Thoracic aorta (tissue), 2 donors: Measurements from ENCODE around the gene PRPS1. TPM values are rescaled to one million over a fixed set of nuclear protein-coding genes. Genes with fewer than 3 reads are reported as not detected.

Experiments used
- ATAC-seq: fragments of 150-250 bp; one replicate; pipeline ENCODE4 v1.8.0; 2017; ENCODE audit warnings: low read depth; ENCODE audit not compliant: insufficient number of reproducible peaks, low FRiP score
- DNase-seq: peaks from one replicate; pipeline ENCODE4 v3.0.0-alpha.2; 2020; ENCODE audit warnings: low spot score
- H3K27ac ChIP-seq, 2 donors: fragments of 200-600 bp; sonication (generic); 1 replicate in 1 of 2; 2 replicates in 1 of 2; pipeline ENCODE4 v1.5.1; 2016; ENCODE audit warnings: mild to moderate bottlenecking in 2 of 2, moderate library complexity in 2 of 2
- H3K27me3 ChIP-seq: fragments of 200-600 bp; sonication (generic); replicated peaks from 2 replicates; pipeline ENCODE4 v1.6.0; 2016; ENCODE audit warnings: mild to moderate bottlenecking; ENCODE audit not compliant: insufficient read depth
- H3K36me3 ChIP-seq: fragments of 200-600 bp; sonication (generic); one replicate; pipeline ENCODE4 v1.5.1; 2016
- H3K4me1 ChIP-seq, 2 donors: fragments of 200-600 bp; sonication (generic); 1 replicate in 1 of 2; 2 replicates in 1 of 2; pipeline versions ENCODE4 v1.5.1 to v1.6.0; 2016; ENCODE audit warnings: low read depth in 2 of 2, mild to moderate bottlenecking in 1 of 2; ENCODE audit not compliant: control insufficient read depth in 1 of 2
- H3K4me3 ChIP-seq: fragments of 200-600 bp; sonication (generic); 2 replicates; pipeline ENCODE4 v1.5.1; 2016; ENCODE audit warnings: mild to moderate bottlenecking
- H3K9me3 ChIP-seq: fragments of 200-600 bp; sonication (generic); 2 replicates; pipeline ENCODE4 v1.5.1; 2016
- CTCF ChIP-seq: fragments of 200-600 bp; sonication (generic); IDR thresholded peaks from one replicate; pipeline ENCODE4 v1.5.1; 2019; ENCODE audit warnings: antibody characterized with exemption
- total RNA-seq, 2 donors: library from RNA; depleted of rRNA; stranded (reverse); fragments of >200 nt; gene quantifications; one replicate each; pipeline versions ENCODE4 v1.1.0 to v1.2.3, GENCODE V29; 2016

PRPS1 gene
- total RNA-seq, 2 donors from 2014 or later, result 31.7 to 34.0 TPM

- no peaks in the 10 kb centered on the region for H3K27me3 ChIP-seq
- peak overlapping the region; percentile 83 for H3K4me3 ChIP-seq
- H3K9me3 ChIP-seq, result no peaks in the 10 kb centered on the region
- no peak for TF ChIP-seq CTCF
- H3K4me1 ChIP-seq, result peaks cover 0 to 5% of the 10 kb centered on the region in 2 donors
- DNase-seq (no peak), ATAC-seq (peak; percentile 1)
- H3K36me3 ChIP-seq, result no peaks in the 10 kb centered on the region
- H3K27ac ChIP-seq, result peak overlapping the region; percentile 79 to 80
Measured at GRCh38 chrX:107628662-107629539, 591 bp downstream of the PRPS1 start.

GRCh38 chrX:107629540-107629909 is 1.2 kb downstream of the PRPS1 start:
- peak overlapping the region; percentile 83 for H3K4me3 ChIP-seq
- H3K27ac ChIP-seq, result no peak overlapping the region
- TF ChIP-seq CTCF, result no peak
- ATAC-seq (no peak), DNase-seq (no peak)
- peaks cover 0 to 5% of the 10 kb centered on the region in 2 donors for H3K4me1 ChIP-seq
- H3K27me3 ChIP-seq, result no peaks in the 10 kb centered on the region
- no peaks in the 10 kb centered on the region for H3K9me3 ChIP-seq
- H3K36me3 ChIP-seq, result no peaks in the 10 kb centered on the region

GRCh38 chrX:107630031-107630689 is 1.9 kb downstream of the PRPS1 start:
- Histone ChIP-seq H3K27me3 (no peaks in the 10 kb centered on the region), H3K27ac (no peak overlapping the region), H3K4me3 (peak overlapping the region; percentile 83), H3K9me3 (no peaks in the 10 kb centered on the region), H3K36me3 (no peaks in the 10 kb centered on the region), H3K4me1 (peaks cover 0 to 5% of the 10 kb centered on the region in 2 donors)
- TF ChIP-seq CTCF, result no peak
- DNase-seq, result no peak
- ATAC-seq, result no peak

- Histone ChIP-seq H3K9me3 (no peaks in the 10 kb centered on the region), H3K4me3 (no peak overlapping the region), H3K36me3 (no peaks in the 10 kb centered on the region), H3K4me1 (peaks cover 0 to 5% of the 10 kb centered on the region in 2 donors), H3K27ac (no peak overlapping the region), H3K27me3 (no peaks in the 10 kb centered on the region)
- ATAC-seq (no peak), DNase-seq (no peak)
- TF ChIP-seq CTCF, result no peak
Measured at GRCh38 chrX:107632346-107632745, 4.0 kb downstream of the PRPS1 start.

- no peak for TF ChIP-seq CTCF
Measured at GRCh38 chrX:107646735-107647134, 18.4 kb downstream of the PRPS1 start.

More at GRCh38 chrX:107646735-107647134, 18.4 kb downstream of the PRPS1 start:
- no peak overlapping the region for H3K4me3 ChIP-seq
- DNase-seq (no peak), ATAC-seq (no peak)
- H3K9me3 ChIP-seq, result no peaks in the 10 kb centered on the region
- no peak overlapping the region for H3K27ac ChIP-seq
- no peaks in the 10 kb centered on the region for H3K27me3 ChIP-seq
- no peaks in the 10 kb centered on the region for H3K4me1 ChIP-seq
- H3K36me3 ChIP-seq, result peaks cover 4% of the 10 kb centered on the region
